NCI-H526 treated with DMSO at 0.1 percent for 48 hours (cell line): ENCODE data around the gene MCM8.
"Not testable (repeated sequence)": the region's sequence is repeated elsewhere in the genome, so short reads cannot be mapped to it uniquely, and the experiment has no call there.

Source experiments
- DNase-seq: peaks from one replicate; lab custom pipeline; 2025; lab: John Stamatoyannopoulos, UW

The MCM8 gene

GRCh38 chr20:6006603-6006949 lies 56.1 kb downstream of the MCM8 start:
- DNase-seq = no peak

GRCh38 chr20:6007094-6007528 lies 56.7 kb downstream of the MCM8 start:
- no peak for DNase-seq

DNA sequence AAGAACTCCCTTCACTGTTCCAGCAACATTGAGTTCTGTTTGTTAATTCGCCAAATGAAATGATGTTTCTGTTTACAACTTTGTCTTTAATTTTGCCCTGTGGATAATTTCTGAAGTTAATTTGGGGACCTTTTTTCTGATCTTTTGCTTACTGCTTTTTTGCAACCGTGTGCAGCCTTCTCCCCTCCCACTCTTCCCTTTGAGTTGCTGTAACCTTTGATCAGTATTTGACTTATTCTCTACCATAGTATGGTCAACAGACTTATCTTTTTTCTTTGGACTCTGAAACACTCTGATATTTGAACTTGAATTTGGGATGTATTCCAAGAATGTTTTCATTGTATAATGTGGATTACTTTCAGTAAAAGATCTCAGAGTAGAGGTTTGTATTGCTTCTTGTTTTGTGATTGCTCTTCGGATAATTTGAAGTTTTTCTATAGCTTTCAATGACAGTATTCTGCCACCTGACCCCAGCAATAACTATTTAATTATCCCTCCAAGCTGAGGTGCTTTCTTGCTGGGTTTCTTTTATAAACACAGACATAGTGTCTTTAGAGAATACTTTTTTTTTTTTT lies 57.2 kb downstream of the MCM8 start:
- no peak for DNase-seq

GRCh38 chr20:6008254-6008653 lies 57.8 kb downstream of the MCM8 start:
- DNase-seq = no peak

- no peak for DNase-seq
Measured at GRCh38 chr20:6012179-6012578, 61.7 kb downstream of the MCM8 start.

DNA sequence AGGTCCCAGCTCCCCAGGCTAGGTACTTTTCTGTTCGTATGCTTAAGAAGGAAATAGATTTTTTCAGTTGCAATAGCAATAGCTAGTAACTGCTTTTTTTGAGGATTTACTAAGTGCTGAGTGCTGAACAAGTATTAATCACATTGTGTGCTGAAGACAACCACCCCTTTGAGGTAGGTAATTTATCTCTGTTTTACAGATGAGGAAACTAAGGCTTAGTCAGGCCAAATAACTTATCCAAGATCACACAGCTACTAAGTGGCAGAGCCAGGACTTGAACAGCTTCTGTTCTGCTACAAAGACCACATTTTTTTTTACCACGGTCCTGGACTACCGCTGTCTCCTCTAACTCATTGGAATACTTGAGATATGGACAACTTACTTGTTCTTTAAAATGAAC lies 63.6 kb downstream of the MCM8 start:
- no peak for DNase-seq

DNA sequence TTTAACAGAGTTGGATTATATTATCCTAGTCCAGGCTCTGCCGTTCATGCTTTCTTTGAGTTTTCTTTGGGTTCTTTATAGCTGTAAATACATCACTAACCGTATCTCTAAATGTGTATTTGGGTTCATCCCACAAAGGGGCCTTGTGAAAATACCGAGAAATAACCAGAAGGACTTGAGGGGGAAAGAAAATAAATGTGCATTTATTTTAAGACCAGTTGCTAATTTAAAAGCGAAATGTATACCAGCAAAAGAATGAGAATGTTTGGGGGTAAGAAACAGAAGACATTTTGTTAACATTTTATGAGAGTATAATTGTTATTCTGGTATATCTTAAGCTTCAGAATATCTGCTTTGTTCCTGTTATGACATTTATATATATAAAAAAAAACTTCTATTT lies 64.5 kb downstream of the MCM8 start:
- DNase-seq = no peak

DNA sequence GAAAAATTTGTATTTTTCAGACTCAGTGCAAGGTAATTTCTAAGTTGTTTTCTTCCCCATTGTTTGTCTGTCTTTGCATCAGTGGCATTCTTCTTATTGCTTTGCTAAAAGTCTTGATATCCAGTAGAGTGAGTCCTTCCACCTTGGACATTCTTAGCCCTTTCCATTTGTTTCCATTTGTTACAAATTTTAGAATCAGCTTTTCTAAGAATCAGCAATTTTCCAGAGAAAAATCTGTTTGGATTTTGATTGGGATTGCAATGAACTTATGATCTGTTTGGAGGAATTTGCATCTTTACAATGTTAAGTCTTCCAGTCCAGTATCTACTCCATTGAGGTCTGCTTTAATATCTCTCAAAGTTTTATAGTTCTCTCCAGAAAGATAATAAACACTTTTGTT lies 67.0 kb downstream of the MCM8 start:
- DNase-seq = no peak

GRCh38 chr20:6017880-6018279 lies 67.4 kb downstream of the MCM8 start:
- no peak for DNase-seq

DNA sequence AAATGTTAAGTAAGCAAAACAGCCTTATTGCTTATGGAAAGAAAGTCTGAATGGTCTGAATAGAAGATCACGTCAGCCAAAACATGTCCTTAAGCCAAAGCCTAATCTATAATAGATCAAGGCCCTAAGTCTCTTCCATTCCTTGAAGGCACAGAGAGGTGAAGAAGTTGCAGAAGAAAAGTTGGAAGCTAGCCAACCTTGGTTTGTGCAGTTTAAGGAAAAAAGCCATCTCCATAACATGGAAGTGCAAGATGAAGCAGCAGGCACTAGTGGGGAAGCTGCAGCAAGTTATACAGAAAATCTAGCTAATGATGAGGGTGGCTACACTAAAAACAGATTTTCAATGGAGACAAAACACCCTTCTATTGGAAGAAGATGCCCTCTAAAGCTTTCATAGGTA lies 74.3 kb downstream of the MCM8 start:
- DNase-seq = no peak

- DNase-seq = no peak
Measured at GRCh38 chr20:6026051-6026450, 75.6 kb downstream of the MCM8 start.

DNA sequence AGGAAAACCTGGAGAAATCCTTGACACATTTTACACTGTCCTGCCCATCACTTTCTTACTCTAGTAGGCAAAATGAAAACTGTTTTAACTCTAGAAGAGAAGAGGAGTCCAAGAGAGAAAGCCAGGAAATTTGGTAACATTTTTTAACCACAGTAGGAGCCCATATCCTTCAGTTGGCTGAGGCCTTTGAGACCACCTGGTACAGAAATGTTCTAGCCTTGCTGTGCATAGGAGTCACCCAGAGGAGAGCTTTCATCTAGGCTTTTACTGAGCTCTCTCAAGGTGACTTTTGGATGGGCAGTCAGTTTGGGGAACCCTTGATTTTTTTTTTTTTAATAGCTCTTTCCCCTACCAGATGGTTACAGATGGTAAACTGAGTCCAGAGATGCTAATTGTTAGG lies 78.4 kb downstream of the MCM8 start:
- DNase-seq = no peak

DNA sequence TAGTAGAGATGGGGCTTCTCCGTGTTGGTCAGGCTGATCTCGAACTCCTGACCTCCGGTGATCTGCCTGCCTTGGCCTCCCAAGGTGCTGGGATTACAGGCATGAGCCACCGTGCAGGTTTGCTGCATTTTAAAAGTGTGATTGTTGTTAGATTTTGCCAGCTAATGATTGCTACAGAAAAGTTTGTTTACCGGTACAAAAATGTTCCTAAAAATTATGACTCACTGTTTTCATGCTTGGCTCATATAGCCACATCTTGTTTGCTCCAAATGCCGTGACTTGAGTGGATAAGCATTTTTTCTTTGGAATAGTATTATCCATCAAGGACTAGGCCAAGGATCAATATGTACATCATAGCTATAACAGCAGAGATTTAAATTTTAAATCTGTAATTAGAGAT lies 79.1 kb downstream of the MCM8 start:
- no peak for DNase-seq

GRCh38 chr20:6030453-6031080 lies 80.1 kb downstream of the MCM8 start:
- no peak for DNase-seq

GRCh38 chr20:6032907-6033306 lies 82.5 kb downstream of the MCM8 start:
- DNase-seq = not testable (repeated sequence)

DNA sequence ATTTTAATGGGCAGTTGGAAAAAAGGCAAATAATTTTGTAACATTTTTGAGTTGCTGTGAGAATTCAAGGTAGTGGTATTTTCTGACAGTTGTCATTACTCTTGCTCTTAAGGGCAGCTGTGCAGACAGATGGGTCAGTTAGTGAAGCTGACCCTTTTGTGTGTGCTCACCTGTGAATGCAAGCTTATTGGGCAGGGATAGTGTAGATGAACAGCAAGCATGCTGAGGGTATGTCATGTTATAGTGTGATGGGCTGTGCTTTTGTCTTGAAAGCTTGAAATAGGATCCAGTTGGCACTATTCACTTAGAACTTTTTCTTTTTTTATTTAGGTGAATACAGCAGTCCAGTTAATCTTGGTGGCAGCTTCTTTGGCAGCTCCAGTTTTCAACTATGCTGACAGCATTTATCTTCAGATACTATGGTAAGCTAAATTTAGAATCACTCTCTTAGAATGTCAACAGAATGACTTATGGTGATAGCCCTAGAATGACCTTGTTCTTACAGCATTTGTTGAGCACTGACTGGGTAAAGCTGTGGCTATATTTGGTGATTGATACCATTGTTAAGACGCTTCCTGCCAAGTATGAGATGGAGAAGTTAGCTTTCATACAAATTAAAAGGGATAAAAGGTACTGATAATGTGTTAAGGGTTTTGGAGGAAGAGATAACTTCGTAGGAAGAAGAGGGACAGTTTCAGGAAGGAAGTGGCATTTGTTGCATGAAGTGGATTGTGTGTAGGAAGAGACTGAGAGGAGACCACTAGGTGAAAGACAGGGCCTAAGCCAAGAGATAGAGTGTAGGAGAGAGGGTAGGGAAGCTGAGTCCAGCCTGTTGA lies 83.9 kb downstream of the MCM8 start:
- no peak for DNase-seq

- no peak for DNase-seq
Measured at GRCh38 chr20:6036213-6036612, 85.8 kb downstream of the MCM8 start.

DNA sequence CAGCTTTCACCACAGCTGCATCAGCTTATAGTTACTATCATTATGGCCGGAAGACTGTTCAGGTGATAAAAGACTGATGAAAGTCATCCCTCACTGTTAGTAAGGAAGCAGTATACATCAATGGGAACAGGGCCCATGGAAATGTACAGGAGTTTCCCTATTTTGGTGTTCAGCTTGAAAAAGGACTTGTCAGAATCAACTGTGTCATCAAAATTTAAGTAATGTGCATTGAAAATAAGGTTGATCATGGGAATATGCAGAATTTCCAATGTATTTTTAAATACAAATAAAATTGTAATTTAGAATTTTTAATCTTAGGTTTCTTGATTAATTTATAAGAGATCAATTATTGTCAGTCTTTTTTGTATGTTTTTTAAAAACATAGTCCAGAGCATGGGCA lies 86.6 kb downstream of the MCM8 start:
- DNase-seq = no peak

DNA sequence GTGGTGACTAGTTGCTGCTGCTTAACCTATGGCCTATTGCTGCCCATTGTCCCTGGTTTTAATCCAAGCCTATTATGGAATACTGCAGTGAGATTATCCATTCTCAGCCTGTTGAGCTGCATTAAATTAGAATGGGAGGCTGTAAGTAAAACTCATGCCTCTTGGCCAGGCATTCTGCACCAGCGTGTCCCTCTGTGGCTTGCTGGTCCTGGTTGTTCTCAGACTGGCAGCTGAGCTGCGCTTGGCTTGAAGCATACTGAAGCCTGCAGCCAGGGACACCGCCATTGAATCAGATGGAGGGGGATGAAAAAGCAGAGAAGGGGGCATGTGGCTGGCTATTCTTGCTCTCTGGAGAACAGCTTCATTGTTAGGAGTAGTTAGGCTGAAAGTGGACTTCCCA lies 87.8 kb downstream of the MCM8 start:
- no peak for DNase-seq

DNA sequence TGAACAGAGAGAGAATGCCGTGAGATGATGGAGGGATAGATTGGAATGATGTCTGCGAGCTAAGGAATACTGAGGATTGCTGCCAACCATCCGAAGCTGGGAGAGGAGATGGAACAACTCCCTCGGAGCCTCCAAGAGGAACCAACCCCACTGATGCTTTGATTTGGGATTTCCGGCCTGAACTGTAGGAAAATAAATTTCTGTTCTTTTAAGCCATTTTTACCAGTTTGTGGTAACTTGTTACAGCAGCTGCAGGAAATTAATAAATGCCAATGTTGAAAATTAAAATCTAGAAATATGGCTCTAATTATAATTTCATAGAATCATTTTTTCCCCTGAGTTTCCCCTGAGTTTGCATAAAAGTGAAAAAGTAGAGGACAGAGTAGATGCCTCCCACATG lies 89.3 kb downstream of the MCM8 start:
- DNase-seq = no peak

DNA sequence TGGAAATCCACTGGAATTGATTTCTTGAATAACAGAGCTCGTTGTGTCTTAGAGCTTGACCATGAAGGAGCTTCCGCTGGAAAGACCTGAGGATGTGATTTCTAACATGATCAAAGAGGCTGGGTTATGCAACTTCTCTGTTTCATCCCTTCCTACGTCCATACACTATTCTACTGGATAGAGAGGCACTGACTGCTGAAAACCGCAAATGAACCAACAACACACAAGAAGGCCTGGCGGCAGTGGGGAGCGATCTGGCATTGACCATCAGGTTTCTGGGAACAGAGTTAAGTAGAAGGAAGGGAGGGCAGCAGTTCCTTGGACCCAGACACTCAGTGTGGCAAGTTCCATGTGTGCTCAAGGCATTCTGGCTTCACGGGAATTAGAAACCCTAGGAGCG lies 90.1 kb downstream of the MCM8 start:
- no peak for DNase-seq

GRCh38 chr20:6040958-6041807 lies 90.7 kb downstream of the MCM8 start:
- no peak for DNase-seq
